Stimulated activated CD4-positive, alpha-beta T cell treated with anti-CD3 and anti-CD28 coated beads, Interleukin-4, amount 100 ng/mL, for 24 hours (primary cell): ENCODE results near the gene MAGEF1.
A peak's percentile ranks its signal among the peaks of the same experiment; 100 is the strongest.

Experiments
- DNase-seq: peaks from one replicate; pipeline ENCODE4 v3.0.0-alpha.2; 2020

MAGEF1 gene

GRCh38 chr3:184711493-184712247, at the start of gene MAGEF1:
Gene MAGEF1 (minus strand): TSS chr3:184712064. CDS start chr3:184711821, 243 bp downstream.
- peak; percentile 80 for DNase-seq

GRCh38 chr3:184761075-184761841, 49.4 kb upstream of the MAGEF1 start:
- no peak for DNase-seq

- DNase-seq = no peak
Measured at GRCh38 chr3:184760337-184761074, 48.6 kb upstream of the MAGEF1 start.

GRCh38 chr3:184759666-184760200, 47.9 kb upstream of the MAGEF1 start:
- DNase-seq = no peak

GRCh38 chr3:184758056-184758455, 46.2 kb upstream of the MAGEF1 start:
- no peak for DNase-seq

GRCh38 chr3:184757022-184757651, 45.3 kb upstream of the MAGEF1 start:
- DNase-seq = no peak

GRCh38 chr3:184756151-184757021, 44.5 kb upstream of the MAGEF1 start:
- DNase-seq = no peak

- DNase-seq = no peak
Measured at GRCh38 chr3:184755315-184755731, 43.5 kb upstream of the MAGEF1 start.

- DNase-seq = no peak
Measured at GRCh38 chr3:184752361-184752760, 40.5 kb upstream of the MAGEF1 start.

GRCh38 chr3:184751204-184752040, 39.6 kb upstream of the MAGEF1 start:
- DNase-seq = no peak

- DNase-seq = no peak
Measured at GRCh38 chr3:184750349-184751083, 38.7 kb upstream of the MAGEF1 start.

- no peak for DNase-seq
Measured at GRCh38 chr3:184749168-184749744, 37.4 kb upstream of the MAGEF1 start.

- no peak for DNase-seq
Measured at GRCh38 chr3:184748219-184749135, 36.6 kb upstream of the MAGEF1 start.

GRCh38 chr3:184746131-184747120, 34.6 kb upstream of the MAGEF1 start:
- DNase-seq = no peak

- DNase-seq = no peak
Measured at GRCh38 chr3:184745526-184745925, 33.7 kb upstream of the MAGEF1 start.

GRCh38 chr3:184743248-184743647, 31.4 kb upstream of the MAGEF1 start:
- no peak for DNase-seq

- no peak for DNase-seq
Measured at GRCh38 chr3:184742676-184743135, 30.8 kb upstream of the MAGEF1 start.
